Stimulated activated CD4-positive, alpha-beta T cell treated with anti-CD3 and anti-CD28 coated beads, Interleukin-4, amount 100 ng/mL, for 4 hours (primary cell): Measurements from ENCODE around the gene HSPB6.
"Not testable (repeated sequence)": the region's sequence is repeated elsewhere in the genome, so short reads cannot be mapped to it uniquely, and the experiment has no call there.

Source experiments
- DNase-seq, 2 experiments: peaks; one replicate each; pipeline ENCODE4 v3.0.0-alpha.2; 2020

The HSPB6 gene

GRCh38 chr19:35785339-35785627, 28.5 kb upstream of the HSPB6 start:
- no peak for DNase-seq

- DNase-seq = no peak
Measured at GRCh38 chr19:35784503-35785338, 27.9 kb upstream of the HSPB6 start.

- DNase-seq = no peak
Measured at GRCh38 chr19:35783469-35784434, 26.9 kb upstream of the HSPB6 start.

- no peak for DNase-seq
Measured at GRCh38 chr19:35782589-35782988, 25.8 kb upstream of the HSPB6 start.

- no peak for DNase-seq
Measured at GRCh38 chr19:35781650-35782049, 24.8 kb upstream of the HSPB6 start.

GRCh38 chr19:35780717-35781116, 23.9 kb upstream of the HSPB6 start:
- DNase-seq = no peak

- DNase-seq = no peak
Measured at GRCh38 chr19:35780058-35780457, 23.2 kb upstream of the HSPB6 start.

GRCh38 chr19:35779033-35779432, 22.2 kb upstream of the HSPB6 start:
- DNase-seq = no peak

- DNase-seq = no peak
Measured at GRCh38 chr19:35777961-35778360, 21.1 kb upstream of the HSPB6 start.

GRCh38 chr19:35777086-35777841, 20.4 kb upstream of the HSPB6 start:
- no peak for DNase-seq

GRCh38 chr19:35776102-35776788, 19.4 kb upstream of the HSPB6 start:
- no peak for DNase-seq

- DNase-seq = peak; percentile 97 to 98
Measured at GRCh38 chr19:35775298-35776101, 18.7 kb upstream of the HSPB6 start, which contains the start of gene ARHGAP33. Gene ARHGAP33, plus strand, starts transcription at chr19:35775564. Its CDS starts 95 bp downstream, at chr19:35775659.

- DNase-seq = no peak
Measured at GRCh38 chr19:35775046-35775297, 18.1 kb upstream of the HSPB6 start.

- DNase-seq = no peak
Measured at GRCh38 chr19:35774274-35775045, 17.6 kb upstream of the HSPB6 start.

GRCh38 chr19:35773020-35773806, 16.4 kb upstream of the HSPB6 start:
- DNase-seq = no peak

- DNase-seq = not testable (repeated sequence)
Measured at GRCh38 chr19:35772362-35772761, 15.5 kb upstream of the HSPB6 start.

- no peak for DNase-seq
Measured at GRCh38 chr19:35768082-35768421, 11.2 kb upstream of the HSPB6 start.

- no peak for DNase-seq
Measured at GRCh38 chr19:35767288-35768081, 10.7 kb upstream of the HSPB6 start.

GRCh38 chr19:35766571-35767104, 9.8 kb upstream of the HSPB6 start:
- no peak for DNase-seq
